Stimulated activated CD8-positive, alpha-beta memory T cell treated with anti-CD3 and anti-CD28 coated beads, Interleukin-7, amount 100 ng/mL, for 24 hours (primary cell): ENCODE data around the gene KCNS3.
"Not testable (repeated sequence)": the region's sequence is repeated elsewhere in the genome, so short reads cannot be mapped to it uniquely, and the experiment has no call there.

Source experiments
- DNase-seq: peaks from one replicate; pipeline ENCODE4 v3.0.0-alpha.2; 2020; ENCODE audit warnings: low read depth

Gene KCNS3

DNA sequence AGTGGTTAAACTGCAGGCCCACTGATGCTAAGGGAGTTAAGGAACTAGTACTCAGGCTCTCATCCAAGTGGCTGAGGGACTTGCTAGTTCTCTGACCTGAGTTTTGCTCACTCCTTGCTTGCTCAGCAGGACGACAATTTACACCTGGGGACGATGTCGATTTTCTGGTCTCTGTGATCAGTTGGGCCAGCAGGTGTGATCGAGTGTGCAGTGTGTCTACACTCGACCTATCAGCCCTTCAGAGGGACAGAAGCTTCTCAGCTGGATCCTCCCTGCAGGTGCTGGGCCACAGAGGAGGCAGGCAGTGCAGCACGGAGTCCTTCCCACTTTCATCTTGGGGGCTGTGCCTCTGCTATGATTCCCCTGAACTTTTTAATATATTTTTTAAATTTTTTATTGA, 71.5 kb downstream of the KCNS3 start:
- no peak for DNase-seq

DNA sequence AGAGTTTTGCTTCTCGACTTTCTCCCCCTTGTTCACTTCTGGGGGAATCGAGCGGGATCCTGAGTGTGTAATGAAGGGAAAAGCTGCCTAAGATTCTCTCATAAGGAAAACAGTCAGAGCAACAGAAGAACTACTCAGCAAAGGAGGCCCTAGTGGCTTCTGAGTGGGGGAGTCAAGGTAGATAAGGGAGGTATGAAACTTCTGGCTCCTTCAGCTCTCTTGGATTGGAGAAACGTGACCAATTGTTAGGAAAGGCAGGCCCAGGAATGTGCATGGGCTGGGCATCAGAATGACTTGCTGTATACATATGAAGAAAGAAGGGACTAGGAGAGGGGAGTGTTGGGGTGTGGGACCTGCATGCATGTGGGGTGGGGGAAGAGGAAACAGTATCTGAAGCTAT, 73.1 kb downstream of the KCNS3 start:
- DNase-seq, result no peak

DNA sequence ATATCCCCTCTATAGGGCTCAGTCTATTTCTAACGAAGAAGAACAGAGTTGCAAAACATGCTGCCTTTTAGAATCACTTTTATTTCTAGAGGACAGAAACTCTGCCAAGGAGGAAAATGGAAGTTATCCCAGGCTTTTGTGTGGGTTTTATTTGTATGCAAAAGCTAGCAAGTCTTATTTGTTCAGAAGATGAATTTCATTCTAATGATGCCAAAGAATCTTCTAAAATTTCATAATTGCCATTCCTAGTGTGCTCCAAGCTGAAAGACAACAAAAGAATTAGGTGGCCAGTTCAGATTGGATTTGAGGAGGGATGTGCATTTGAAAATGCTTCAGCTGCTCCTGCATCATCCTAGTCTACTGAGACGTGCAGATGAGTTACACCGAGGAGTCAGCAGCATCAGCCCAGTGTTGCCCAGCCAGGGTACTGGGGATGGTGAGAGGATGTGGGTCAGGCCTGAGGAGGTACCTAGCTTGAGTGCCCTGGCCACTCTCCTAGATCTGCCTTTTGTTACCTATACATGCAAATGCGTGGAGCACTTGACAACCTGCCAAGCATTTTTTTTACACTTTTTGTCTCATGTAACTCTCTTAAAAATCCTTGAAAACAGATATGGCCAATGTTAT, 80.1 kb downstream of the KCNS3 start:
- DNase-seq, result no peak

DNA sequence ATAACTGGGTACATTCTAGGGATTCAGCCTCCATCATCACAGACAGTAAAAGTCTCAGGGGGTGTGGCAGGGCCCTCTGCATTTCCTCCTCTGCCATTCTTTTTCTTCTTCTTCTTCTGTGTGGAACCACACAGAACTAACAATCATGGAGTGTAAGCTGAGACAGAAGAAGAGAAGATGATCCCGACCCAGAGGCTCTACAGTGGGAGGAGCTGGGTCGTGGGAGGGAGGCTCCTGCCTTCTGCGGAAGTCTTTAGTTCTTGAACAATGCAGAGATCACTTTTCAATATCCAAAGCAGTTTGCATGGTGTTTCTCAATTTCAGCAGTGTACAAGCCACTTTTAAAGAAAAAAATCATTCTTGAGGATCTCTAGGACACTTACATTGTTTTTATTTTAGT, 80.9 kb downstream of the KCNS3 start:
- no peak for DNase-seq

DNA sequence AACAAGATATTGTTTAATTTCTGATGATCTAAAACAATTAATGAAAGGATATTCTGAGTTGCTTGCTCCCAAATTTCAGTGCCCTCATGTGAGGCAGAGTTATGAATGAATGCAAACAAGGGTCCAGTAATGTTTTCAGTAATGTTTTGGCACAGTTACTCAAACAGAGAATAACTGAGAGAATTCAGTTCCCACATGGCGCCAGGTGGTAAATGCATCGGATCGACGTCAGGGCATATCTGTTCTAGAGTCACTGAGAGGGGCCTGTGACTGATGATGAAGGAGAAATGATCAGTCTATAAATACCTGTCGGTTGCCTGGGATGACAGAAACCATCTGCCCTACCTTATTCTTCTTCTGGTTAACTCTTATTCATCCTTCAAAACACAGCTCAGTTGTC, 81.4 kb downstream of the KCNS3 start:
- DNase-seq, result no peak

DNA sequence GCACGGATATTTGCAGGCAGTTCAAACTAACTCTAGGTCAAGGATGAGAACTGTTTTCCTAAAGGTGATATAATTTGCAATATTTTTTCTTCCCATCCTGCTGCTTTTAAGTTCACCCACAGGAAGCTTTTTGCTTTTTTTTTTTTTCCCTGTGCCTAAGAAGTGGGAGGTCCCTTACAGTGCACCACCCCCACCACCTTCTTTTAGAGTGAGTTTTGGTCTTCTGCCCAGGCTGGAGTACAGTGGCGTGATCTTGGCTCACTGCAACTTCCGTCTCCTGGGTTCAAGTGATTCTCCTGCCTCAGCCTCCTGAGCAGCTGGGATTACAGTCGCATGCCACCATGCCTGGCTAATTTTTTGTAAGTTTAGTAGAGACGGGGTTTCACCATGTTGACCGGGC, 82.5 kb downstream of the KCNS3 start:
- no peak for DNase-seq

DNA sequence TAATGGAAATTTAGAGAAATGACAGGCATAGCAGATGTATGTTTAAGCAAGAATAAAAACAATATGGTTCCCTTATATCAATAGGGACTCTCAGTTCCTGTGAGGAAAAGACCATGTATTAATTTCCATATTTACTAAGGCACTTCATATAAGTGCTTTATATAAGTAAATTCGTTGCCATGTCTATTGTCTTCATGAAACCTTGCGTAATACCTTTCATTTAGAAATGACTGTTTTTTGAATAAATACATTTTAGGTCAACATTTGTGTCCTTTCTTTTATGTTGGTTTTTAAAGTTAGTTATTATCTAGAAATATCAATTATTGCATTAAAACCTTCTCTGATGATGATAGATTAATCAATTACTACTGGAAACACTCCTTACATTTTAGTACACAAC, 83.3 kb downstream of the KCNS3 start:
- no peak for DNase-seq

DNA sequence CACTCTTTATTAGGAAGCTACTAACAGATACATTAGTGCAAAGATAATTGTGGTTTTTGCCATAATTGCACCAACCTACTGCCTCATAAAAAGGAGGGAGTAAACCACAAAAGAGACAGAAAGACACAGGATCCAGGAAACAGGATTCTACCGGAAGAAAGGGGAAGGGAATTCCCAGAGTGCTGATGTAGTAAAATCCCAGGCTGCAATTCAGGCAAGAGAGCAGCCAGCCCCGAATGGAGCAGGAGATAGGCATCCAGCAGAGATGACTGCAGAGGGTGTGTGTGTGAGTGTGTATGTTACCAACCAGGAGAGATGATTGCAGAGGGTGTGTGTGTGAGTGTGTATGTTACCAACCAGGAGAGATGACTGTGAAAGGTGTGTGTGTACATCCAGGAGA, 84.4 kb downstream of the KCNS3 start:
- DNase-seq, result no peak

DNA sequence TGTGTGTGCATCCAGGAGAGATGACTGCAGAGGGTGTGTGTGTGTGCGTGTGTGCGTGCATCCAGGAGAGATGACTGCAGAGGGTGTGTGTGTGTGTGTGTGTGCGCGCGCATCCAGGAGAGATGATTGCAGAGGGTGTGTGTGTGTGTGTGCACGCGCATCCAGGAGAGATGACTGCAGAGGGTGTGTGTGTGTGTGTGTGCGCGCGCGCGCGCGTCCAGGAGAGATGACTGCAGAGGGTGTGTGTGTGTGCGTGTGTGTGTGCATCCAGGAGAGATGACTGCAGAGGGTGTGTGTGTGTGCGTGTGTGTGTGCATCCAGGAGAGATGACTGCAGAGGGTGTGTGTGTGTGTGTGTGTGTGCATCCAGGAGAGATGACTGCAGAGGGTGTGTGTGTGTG, 85.1 kb downstream of the KCNS3 start:
- DNase-seq, result not testable (repeated sequence)

DNA sequence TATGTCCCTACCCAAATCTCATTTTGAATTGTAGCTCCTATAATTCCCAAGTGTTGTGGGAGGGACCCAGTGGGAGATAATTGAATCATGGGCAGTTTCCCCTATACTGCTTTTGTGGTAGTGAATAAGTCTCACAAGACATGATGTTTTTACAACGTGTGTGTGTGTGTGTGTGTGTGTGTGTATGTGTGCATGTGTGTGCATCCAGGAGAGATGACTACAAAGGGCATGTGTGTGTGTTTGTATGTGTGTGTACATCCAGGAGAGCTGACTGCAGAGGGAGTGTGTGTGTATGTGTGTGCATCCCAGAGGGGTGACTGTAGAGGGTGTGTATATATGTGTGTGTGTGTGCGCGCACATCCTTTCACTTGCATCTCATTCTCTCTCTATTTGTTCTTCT, 86.7 kb downstream of the KCNS3 start:
- no peak for DNase-seq

DNA sequence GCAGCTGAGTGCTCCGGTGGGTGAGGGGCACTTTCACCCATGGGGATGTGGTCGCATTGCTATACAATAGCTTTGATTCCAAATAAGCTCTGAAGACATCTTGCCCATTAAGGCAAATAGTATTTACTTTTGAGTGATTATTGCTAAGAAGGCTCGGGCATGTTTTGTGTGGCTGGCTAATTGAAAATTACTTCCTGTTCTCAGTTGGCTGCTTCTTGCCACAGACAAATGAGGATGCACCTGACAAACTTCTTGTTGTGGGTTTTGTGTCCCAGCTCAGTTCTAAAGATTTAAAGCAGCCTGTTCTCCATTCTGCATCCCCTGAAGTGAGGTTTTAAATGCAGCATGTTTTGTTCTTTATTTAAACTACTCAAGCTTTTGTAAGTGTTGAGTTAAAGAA, 88.3 kb downstream of the KCNS3 start:
- DNase-seq, result no peak

DNA sequence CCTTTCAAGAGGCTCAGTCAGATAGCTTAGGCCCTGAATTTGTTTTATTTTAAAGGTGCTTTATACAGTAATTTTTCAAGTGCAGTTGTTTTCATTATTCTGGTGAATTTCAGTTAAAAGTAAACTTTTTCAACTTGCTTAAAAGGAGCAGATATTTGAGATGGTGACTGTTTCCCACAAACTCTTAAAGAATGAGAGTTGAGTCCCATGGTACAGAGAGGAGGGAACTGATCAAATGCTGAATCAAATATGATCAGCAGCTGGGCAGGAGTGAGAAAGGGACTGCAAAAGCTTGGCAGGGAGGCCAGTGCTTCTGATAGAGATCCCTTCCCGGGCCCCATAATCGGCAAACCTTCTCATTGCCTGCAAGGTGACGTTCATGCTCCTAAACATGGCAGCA, 91.2 kb downstream of the KCNS3 start:
- DNase-seq, result no peak

DNA sequence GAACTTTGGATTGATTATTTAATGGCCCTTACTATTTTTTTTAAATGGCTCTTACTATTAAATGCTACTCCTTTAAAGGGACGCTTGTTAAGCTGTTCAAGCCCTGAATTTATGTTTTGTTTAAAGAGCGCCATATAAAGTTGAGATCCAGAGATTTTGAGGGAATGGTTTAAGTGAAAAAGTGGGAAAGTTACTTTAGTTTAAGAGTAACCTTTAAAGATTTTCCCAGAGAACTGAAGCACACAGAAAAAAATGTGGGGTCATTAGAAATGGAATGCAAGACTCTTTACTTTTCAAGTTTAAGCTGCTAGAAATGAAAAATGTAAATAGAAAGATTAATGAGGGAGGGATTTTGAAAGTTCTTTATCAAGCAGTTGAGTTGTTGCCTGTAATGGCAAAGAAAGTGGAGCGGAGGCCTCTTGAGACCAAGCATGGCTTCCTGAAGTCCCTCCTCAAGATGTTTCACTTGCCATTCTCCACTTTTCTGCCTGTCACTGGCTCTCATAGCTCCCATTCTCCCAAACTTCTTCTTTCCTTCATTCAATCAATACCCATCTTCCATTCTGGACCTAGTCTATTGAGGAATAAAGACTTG, 93.2 kb downstream of the KCNS3 start:
- no peak for DNase-seq

DNA sequence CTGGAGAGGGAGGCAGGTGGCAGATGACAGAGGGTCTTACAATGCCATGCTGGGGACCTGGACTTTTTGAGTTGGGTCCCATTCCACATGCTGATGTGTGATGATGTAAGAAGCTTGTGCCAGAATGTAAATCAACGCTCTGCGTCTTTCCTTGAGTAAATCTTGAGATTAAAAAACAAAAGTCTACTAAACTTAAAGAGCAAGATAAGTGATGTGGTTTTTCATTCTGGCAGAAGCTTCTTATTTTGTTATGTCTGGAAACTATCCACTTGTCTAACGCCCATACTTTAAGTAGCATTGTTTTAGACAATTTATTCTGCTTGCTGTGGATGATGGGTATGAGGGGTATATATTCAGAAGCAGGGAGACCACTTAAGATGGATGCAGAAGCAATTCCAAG, 94.5 kb downstream of the KCNS3 start:
- no peak for DNase-seq

DNA sequence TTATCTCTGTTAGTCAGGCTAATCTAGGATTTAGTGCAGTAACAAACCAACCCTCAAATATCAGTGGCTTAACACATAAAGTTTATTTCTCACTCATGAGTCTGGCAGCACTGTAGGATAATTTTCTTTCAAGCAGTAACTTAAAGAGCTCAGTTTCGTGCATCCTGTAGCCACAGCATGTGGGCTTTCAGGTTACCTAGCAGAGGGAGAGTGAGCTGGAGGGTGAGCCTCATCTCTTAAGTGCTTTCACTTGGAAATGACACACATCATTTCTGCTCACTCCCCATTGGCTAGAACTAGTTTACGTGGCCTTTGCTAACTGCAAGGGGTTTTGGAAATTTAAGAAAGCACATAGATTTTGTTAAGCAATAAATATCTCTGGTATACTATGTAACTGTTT, 96.9 kb downstream of the KCNS3 start:
- no peak for DNase-seq

DNA sequence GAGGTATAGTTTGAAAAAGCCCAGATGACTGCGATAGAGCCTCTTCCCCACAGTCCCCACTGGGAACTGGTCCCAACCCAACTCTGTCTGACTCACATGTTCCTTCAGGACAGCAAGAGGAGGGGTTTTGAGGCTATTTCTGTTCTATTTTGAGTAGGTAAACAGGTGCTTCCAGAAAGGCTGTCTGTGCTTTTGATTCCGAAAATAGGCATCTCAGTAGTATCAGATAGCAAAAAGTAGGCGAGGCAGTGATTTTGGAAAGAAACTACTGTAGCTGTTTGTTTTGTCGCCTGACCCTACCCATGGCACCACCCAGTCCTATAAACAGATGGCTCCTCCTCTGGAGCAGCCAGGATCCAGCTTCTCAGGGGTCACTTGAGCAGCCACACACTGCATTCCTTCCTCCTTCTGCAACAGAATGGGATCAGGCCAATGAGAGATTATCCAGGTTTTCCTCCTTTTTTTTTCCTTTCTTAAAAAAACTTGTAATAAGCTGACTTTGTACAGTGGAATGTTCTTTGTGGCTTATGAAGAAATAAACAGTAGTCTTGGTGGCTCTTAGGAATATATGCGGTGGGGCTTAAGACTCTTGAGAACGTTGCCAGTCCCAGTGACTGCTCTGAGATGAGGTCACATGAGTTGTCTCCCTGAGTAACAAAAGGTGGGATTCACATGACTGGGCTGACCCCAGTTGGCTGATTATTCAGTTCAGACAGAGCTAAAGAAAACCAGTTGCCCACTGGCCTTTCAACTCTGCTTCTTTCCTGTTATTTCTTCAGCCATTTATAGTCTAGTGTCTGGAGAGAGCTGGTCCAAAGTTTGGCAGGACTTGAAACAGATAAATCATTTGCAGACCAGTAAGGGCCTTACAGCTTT, 98.6 kb downstream of the KCNS3 start:
- DNase-seq, result no peak

DNA sequence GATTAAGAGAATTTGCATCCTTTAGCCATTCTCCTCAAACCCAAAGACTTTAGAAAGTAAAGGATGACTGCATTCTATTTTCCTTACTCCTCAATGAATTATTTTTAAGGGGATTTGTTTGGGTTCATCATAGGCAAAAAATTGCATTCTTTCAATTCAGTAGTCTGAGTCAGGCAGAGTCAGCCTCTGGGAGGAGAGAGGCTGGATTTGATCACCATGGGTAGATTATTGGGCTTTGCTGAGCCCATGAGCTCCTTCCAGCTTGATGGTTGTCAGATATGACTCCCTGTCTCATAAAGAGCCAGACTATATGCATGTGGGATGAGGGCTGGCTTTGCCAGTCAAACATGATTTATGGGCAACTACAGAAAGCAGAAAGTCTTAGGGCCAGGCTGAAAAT, 101.2 kb downstream of the KCNS3 start:
- DNase-seq, result no peak

DNA sequence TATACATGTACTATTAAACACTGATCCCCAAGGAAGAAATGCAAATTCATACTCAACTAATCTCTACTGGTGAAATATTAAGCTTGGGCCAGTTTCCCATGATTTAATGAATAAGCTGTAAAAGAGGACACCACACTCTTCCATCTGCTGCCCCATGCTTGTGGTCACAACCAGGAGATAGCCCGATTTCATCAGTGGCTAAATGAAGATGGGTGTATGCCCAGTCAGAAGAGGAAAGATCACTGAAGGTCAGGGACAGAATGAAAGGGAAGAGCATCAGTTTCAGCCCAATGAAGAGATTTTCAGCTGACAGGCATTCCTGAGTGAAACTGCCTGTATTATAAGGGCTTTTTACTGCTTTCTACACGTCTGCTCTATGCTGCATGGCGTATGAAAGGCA, 103.5 kb downstream of the KCNS3 start:
- no peak for DNase-seq
